Activated T-helper 1 cell treated with anti-CD3 and anti-CD28 coated beads, Interleukin-12 subunit alpha, Interleukin-12 subunit beta, Interleukin-2, Interleukin-4 antibody, amounts not matched to agents 30 ng/mL and 10 ng/mL and 1 ng/mL, durations not matched to agents 14 hours and 24 hours and 36 hours (primary cell): ENCODE results near the gene SPOCK1. TPM values are rescaled to one million over a fixed set of nuclear protein-coding genes. Genes with fewer than 3 reads are reported as not detected.
"Not testable (repeated sequence)": the region's sequence is repeated elsewhere in the genome, so short reads cannot be mapped to it uniquely, and the experiment has no call there.

ENCODE experiments used
- DNase-seq: peaks from one replicate; pipeline ENCODE4 v3.0.0; 2021; ENCODE audit warnings: low spot score
- H3K27ac Mint-ChIP-seq: one replicate; pipeline ENCODE4 v1.8.0; 2021; ENCODE audit warnings: mild to moderate bottlenecking, mixed read lengths
- H3K27me3 Mint-ChIP-seq: one replicate; pipeline ENCODE4 v1.8.0; 2022; ENCODE audit warnings: mild to moderate bottlenecking, moderate library complexity, mixed read lengths; ENCODE audit not compliant: insufficient read depth
- H3K36me3 Mint-ChIP-seq: one replicate; pipeline ENCODE4 v1.8.0; 2021; ENCODE audit warnings: low read depth, mixed read lengths
- H3K4me1 Mint-ChIP-seq: one replicate; pipeline ENCODE4 v1.8.0; 2021; ENCODE audit warnings: low read depth, mixed read lengths
- H3K4me3 Mint-ChIP-seq: one replicate; pipeline ENCODE4 v1.8.0; 2021; ENCODE audit warnings: mild to moderate bottlenecking, moderate library complexity, mixed read lengths
- H3K9me3 Mint-ChIP-seq: one replicate; pipeline ENCODE4 v1.8.0; 2021; ENCODE audit warnings: mixed read lengths
- intact Hi-C: fragments of 100-400 bp; cut with micrococcal nuclease; formaldehyde crosslinking; loops from one replicate; pipeline ENCODE4 v1.15.1; 2024
- total RNA-seq: library from RNA; stranded (reverse); gene quantifications from 2 replicates; pipeline ENCODE4 v1.2.3, GENCODE V29; 2022

The SPOCK1 gene
- total RNA-seq, 1 donor from 2014 or later, result not detected

GRCh38 chr5:137262818-137263217 lies 236.3 kb downstream of the SPOCK1 start:
- Mint-ChIP-seq H3K27ac (no peak overlapping the region), H3K9me3 (no peaks in the 10 kb centered on the region), H3K4me1 (no peaks in the 10 kb centered on the region), H3K27me3 (peaks cover 4% of the 10 kb centered on the region), H3K4me3 (no peak overlapping the region), H3K36me3 (no peaks in the 10 kb centered on the region)
- no peak for DNase-seq
- intact Hi-C loops, result no loop called here

GRCh38 chr5:137260820-137261695 lies 238.1 kb downstream of the SPOCK1 start:
- Mint-ChIP-seq H3K27me3 (no peaks in the 10 kb centered on the region), H3K4me1 (no peaks in the 10 kb centered on the region), H3K27ac (no peak overlapping the region), H3K4me3 (no peak overlapping the region), H3K9me3 (no peaks in the 10 kb centered on the region), H3K36me3 (no peaks in the 10 kb centered on the region)
- DNase-seq, result no peak
- intact Hi-C loops, result no loop called here

- intact Hi-C loops, H3K27me3 Mint-ChIP-seq: not testable (repeated sequence)
Measured at GRCh38 chr5:137259115-137259514, 240.0 kb downstream of the SPOCK1 start.

GRCh38 chr5:137254119-137255090 lies 244.7 kb downstream of the SPOCK1 start:
- no peak overlapping the region for H3K27ac Mint-ChIP-seq
- H3K9me3 Mint-ChIP-seq, result no peaks in the 10 kb centered on the region
- H3K4me1 Mint-ChIP-seq, result no peaks in the 10 kb centered on the region
- intact Hi-C loops, result no loop called here
- H3K27me3 Mint-ChIP-seq, result peaks cover 3% of the 10 kb centered on the region
- no peaks in the 10 kb centered on the region for H3K36me3 Mint-ChIP-seq
- no peak for DNase-seq
- H3K4me3 Mint-ChIP-seq, result no peak overlapping the region

More at GRCh38 chr5:137259115-137259514, 240.0 kb downstream of the SPOCK1 start:
- not testable (repeated sequence) for H3K27ac Mint-ChIP-seq, H3K4me3 Mint-ChIP-seq, H3K4me1 Mint-ChIP-seq, DNase-seq, H3K36me3 Mint-ChIP-seq, H3K9me3 Mint-ChIP-seq

GRCh38 chr5:137252512-137252911 lies 246.6 kb downstream of the SPOCK1 start:
- no peak overlapping the region for H3K4me3 Mint-ChIP-seq
- H3K4me1 Mint-ChIP-seq, result no peaks in the 10 kb centered on the region
- peaks cover 3% of the 10 kb centered on the region for H3K27me3 Mint-ChIP-seq
- intact Hi-C loops, result no loop called here
- DNase-seq, result no peak
- H3K9me3 Mint-ChIP-seq, result no peaks in the 10 kb centered on the region
- no peaks in the 10 kb centered on the region for H3K36me3 Mint-ChIP-seq
- no peak overlapping the region for H3K27ac Mint-ChIP-seq

- Mint-ChIP-seq H3K4me1 (no peaks in the 10 kb centered on the region), H3K9me3 (no peaks in the 10 kb centered on the region), H3K4me3 (no peak overlapping the region), H3K27me3 (peaks cover 6% of the 10 kb centered on the region), H3K36me3 (no peaks in the 10 kb centered on the region), H3K27ac (no peak overlapping the region)
- no peak for DNase-seq
- intact Hi-C loops, result no loop called here
Measured at GRCh38 chr5:137250421-137250820, 248.7 kb downstream of the SPOCK1 start.

GRCh38 chr5:137248527-137248926 lies 250.6 kb downstream of the SPOCK1 start:
- H3K36me3 Mint-ChIP-seq, result no peaks in the 10 kb centered on the region
- no peaks in the 10 kb centered on the region for H3K4me1 Mint-ChIP-seq
- H3K27me3 Mint-ChIP-seq, result peaks cover 6% of the 10 kb centered on the region
- no peak overlapping the region for H3K27ac Mint-ChIP-seq
- no peaks in the 10 kb centered on the region for H3K9me3 Mint-ChIP-seq
- H3K4me3 Mint-ChIP-seq, result no peak overlapping the region
- DNase-seq, result no peak
- intact Hi-C loops, result no loop called here

GRCh38 chr5:137245438-137245837 lies 253.7 kb downstream of the SPOCK1 start:
- DNase-seq, result no peak
- Mint-ChIP-seq H3K27me3 (peaks cover 5% of the 10 kb centered on the region), H3K4me1 (no peaks in the 10 kb centered on the region), H3K27ac (no peak overlapping the region), H3K36me3 (no peaks in the 10 kb centered on the region), H3K4me3 (no peak overlapping the region), H3K9me3 (no peaks in the 10 kb centered on the region)
- intact Hi-C loops, result no loop called here

GRCh38 chr5:137240285-137240684 lies 258.8 kb downstream of the SPOCK1 start:
- intact Hi-C loops, result no loop called here
- Mint-ChIP-seq H3K27me3 (no peaks in the 10 kb centered on the region), H3K9me3 (no peaks in the 10 kb centered on the region), H3K4me3 (no peak overlapping the region), H3K4me1 (no peaks in the 10 kb centered on the region), H3K27ac (no peak overlapping the region), H3K36me3 (no peaks in the 10 kb centered on the region)
- no peak for DNase-seq

GRCh38 chr5:137236849-137237507 lies 262.1 kb downstream of the SPOCK1 start:
- intact Hi-C loops, result no loop called here
- H3K4me1 Mint-ChIP-seq, result no peaks in the 10 kb centered on the region
- no peaks in the 10 kb centered on the region for H3K27me3 Mint-ChIP-seq
- H3K36me3 Mint-ChIP-seq, result no peaks in the 10 kb centered on the region
- no peak overlapping the region for H3K27ac Mint-ChIP-seq
- no peak for DNase-seq
- H3K4me3 Mint-ChIP-seq, result no peak overlapping the region
- no peaks in the 10 kb centered on the region for H3K9me3 Mint-ChIP-seq

- H3K27ac Mint-ChIP-seq, result no peak overlapping the region
- no peaks in the 10 kb centered on the region for H3K9me3 Mint-ChIP-seq
- intact Hi-C loops, result no loop called here
- no peaks in the 10 kb centered on the region for H3K36me3 Mint-ChIP-seq
- H3K4me1 Mint-ChIP-seq, result no peaks in the 10 kb centered on the region
- no peak for DNase-seq
- H3K27me3 Mint-ChIP-seq, result peaks cover 1% of the 10 kb centered on the region
- H3K4me3 Mint-ChIP-seq, result no peak overlapping the region
Measured at GRCh38 chr5:137236252-137236651, 262.9 kb downstream of the SPOCK1 start.

GRCh38 chr5:137234973-137235943 lies 263.9 kb downstream of the SPOCK1 start:
- no peaks in the 10 kb centered on the region for H3K4me1 Mint-ChIP-seq
- H3K9me3 Mint-ChIP-seq, result no peaks in the 10 kb centered on the region
- H3K36me3 Mint-ChIP-seq, result no peaks in the 10 kb centered on the region
- intact Hi-C loops, result no loop called here
- H3K27ac Mint-ChIP-seq, result no peak overlapping the region
- H3K27me3 Mint-ChIP-seq, result peaks cover 3% of the 10 kb centered on the region
- H3K4me3 Mint-ChIP-seq, result no peak overlapping the region
- no peak for DNase-seq
